HG02642 (cell line): ENCODE measurements around the gene RNASEH2B.

ENCODE experiments used
- ATAC-seq: cut with Tn5 transposase; IDR thresholded peaks from one replicate; pipeline ENCODE4 v1.9.1; 2021; ENCODE audit warnings: mild to moderate bottlenecking; ENCODE audit not compliant: unreplicated experiment, poor library complexity

Gene RNASEH2B

GRCh38 chr13:50905256-50905655 is 4.3 kb upstream of the RNASEH2B start:
- no peak for ATAC-seq

- no peak for ATAC-seq
Measured at GRCh38 chr13:50907781-50908180, 1.8 kb upstream of the RNASEH2B start.

- no peak for ATAC-seq
Measured at GRCh38 chr13:50908371-50908770, 1.2 kb upstream of the RNASEH2B start.

- peak; percentile 1 for ATAC-seq
Measured at GRCh38 chr13:50910485-50910805, 854 bp downstream of the RNASEH2B start.

GRCh38 chr13:50911081-50911631 is 1.6 kb downstream of the RNASEH2B start:
- ATAC-seq, result no peak

GRCh38 chr13:50911937-50912795 is 2.6 kb downstream of the RNASEH2B start:
- ATAC-seq, result peak; percentile 52

- no peak for ATAC-seq
Measured at GRCh38 chr13:50912851-50913250, 3.3 kb downstream of the RNASEH2B start.

- no peak for ATAC-seq
Measured at GRCh38 chr13:50914176-50914700, 4.6 kb downstream of the RNASEH2B start.

- ATAC-seq, result no peak
Measured at GRCh38 chr13:50914848-50915247, 5.3 kb downstream of the RNASEH2B start.

- no peak for ATAC-seq
Measured at GRCh38 chr13:50915565-50915964, 6.0 kb downstream of the RNASEH2B start.

- ATAC-seq, result no peak
Measured at GRCh38 chr13:50916701-50917184, 7.2 kb downstream of the RNASEH2B start.

GRCh38 chr13:50917572-50917971 is 8.0 kb downstream of the RNASEH2B start:
- ATAC-seq, result no peak

- no peak for ATAC-seq
Measured at GRCh38 chr13:50918567-50918966, 9.0 kb downstream of the RNASEH2B start.

GRCh38 chr13:50919277-50919676 is 9.7 kb downstream of the RNASEH2B start:
- ATAC-seq, result no peak

- ATAC-seq, result no peak
Measured at GRCh38 chr13:50921706-50922105, 12.1 kb downstream of the RNASEH2B start.

GRCh38 chr13:50923272-50923671 is 13.7 kb downstream of the RNASEH2B start:
- ATAC-seq, result no peak

GRCh38 chr13:50924025-50924424 is 14.4 kb downstream of the RNASEH2B start:
- no peak for ATAC-seq

- no peak for ATAC-seq
Measured at GRCh38 chr13:50927701-50928100, 18.1 kb downstream of the RNASEH2B start.

- ATAC-seq, result no peak
Measured at GRCh38 chr13:50928102-50928501, 18.5 kb downstream of the RNASEH2B start.

- ATAC-seq, result no peak
Measured at GRCh38 chr13:50928659-50929462, 19.3 kb downstream of the RNASEH2B start.

- no peak for ATAC-seq
Measured at GRCh38 chr13:50932091-50932490, 22.5 kb downstream of the RNASEH2B start.
